Keratinocyte (primary cell): ENCODE results near the gene SOX8.

Experiments used
- CTCF ChIP-seq, 3 experiments: IDR thresholded peaks in 1 of 3; conservative IDR thresholded peaks in 1 of 3; optimal IDR thresholded peaks in 1 of 3; 2 replicates in 2 of 3; 3 replicates in 1 of 3; pipeline versions ENCODE3 to v1.5.1; 2011; ENCODE audit warnings: low read length in 3 of 3, mild to moderate bottlenecking in 3 of 3, moderate library complexity in 2 of 3, control low read depth in 1 of 3, inconsistent platforms in 1 of 3; ENCODE audit not compliant: insufficient read depth in 2 of 3; ENCODE audit errors: extremely low read depth in 1 of 3
- EZH2 ChIP-seq: IDR thresholded peaks from one replicate; pipeline ENCODE4 v1.6.1; 2012; ENCODE audit warnings: inconsistent platforms, mild to moderate bottlenecking, low read length, moderate library complexity

- TF ChIP-seq CTCF (optimal IDR thresholded peaks at IDR 0.05 in 1 of 3, IDR thresholded peaks at IDR 0.05 in 1 of 3, conservative IDR thresholded peaks at IDR 0.05 in 1 of 3; ENCODE audit: extremely low read depth in 1 of 3, insufficient read depth in 2 of 3, low read length in 3 of 3) (no peak), EZH2 (no peak)
Measured at GRCh38 chr16:966505-966904, 15.1 kb upstream of the SOX8 start.
